K562 (cell line): ENCODE data around the gene BOLA1. TPM values are rescaled to one million over a fixed set of nuclear protein-coding genes. Genes with fewer than 3 reads are reported as not detected.
"Not testable (repeated sequence)": the region's sequence is repeated elsewhere in the genome, so short reads cannot be mapped to it uniquely, and the experiment has no call there.

Source experiments
- ATAC-seq: fragments of 200-7000 bp; cut with Tn5 transposase; 3 replicates; pipeline ENCODE4 v1.9.1; 2020; ENCODE audit warnings: moderate library complexity
- BruUV-seq: library from RNA; stranded (reverse); fragments of 400-500 nt; replicated peaks from 2 replicates; lab custom pipeline; 2021; lab: Mats Ljungman, UMichigan
- CTCF ChIA-PET: fragments of 300-600 bp; formaldehyde crosslinking; extraction: SDS; loops from one replicate; lab custom pipeline; 2021; ENCODE audit warnings: low intra/inter-chr PET ratio; lab: Yijun Ruan, JAX
- POLR2A ChIA-PET: fragments of 300-600, 350-650 bp; sonication (Branson Sonifier 250); formaldehyde crosslinking; extraction: SDS; loops from one replicate; lab custom pipeline; 2021; ENCODE audit warnings: antibody characterized with exemption, inconsistent platforms; lab: Yijun Ruan, JAX
- DNase-seq, 4 experiments: peaks; one replicate each; pipeline versions ENCODE4 v3.0.0 to v3.0.0-alpha.2; 2011 to 2018; ENCODE audit warnings: low spot score in 3 of 4, mixed read lengths in 3 of 4; ENCODE audit errors: extremely low read depth in 1 of 4
- FAIRE-seq: peaks from 2 replicates; lab custom pipeline; 2011; peaks lifted over from hg19 to GRCh38; lab: Jason Lieb, UNC
- H2AFZ ChIP-seq: 2 replicates; pipeline ENCODE4 v1.6.0; 2011; ENCODE audit warnings: low read depth, low read length, control low read depth, inconsistent platforms
- H3K27ac ChIP-seq: fragments of 200-600 bp; 3 replicates; pipeline ENCODE4 v1.8.0; 2011; ENCODE audit warnings: low read depth, mild to moderate bottlenecking, control low read depth, inconsistent platforms, low read length, moderate library complexity, mixed read lengths; ENCODE audit errors: extremely low read depth
- H3K27me3 ChIP-seq, 2 experiments: fragments of 300-600 bp in 1 of 2; 2 replicates in 1 of 2; 3 replicates in 1 of 2; pipeline versions ENCODE4 v1.6.0 to v1.8.0; 2011; ENCODE audit warnings: inconsistent platforms in 2 of 2, low read length in 2 of 2, mild to moderate bottlenecking in 1 of 2, mixed read lengths in 1 of 2, moderate library complexity in 1 of 2; ENCODE audit not compliant: control insufficient read depth in 2 of 2, insufficient read depth in 2 of 2
- H3K36me3 ChIP-seq: fragments of 300-600 bp; 3 replicates; pipeline ENCODE4 v1.8.0; 2011; ENCODE audit warnings: mild to moderate bottlenecking, low read length, inconsistent platforms; ENCODE audit not compliant: control insufficient read depth, insufficient read depth
- H3K4me1 ChIP-seq, 2 experiments: fragments of 200-600 bp in 1 of 2; replicated peaks in 1 of 2; 2 replicates in 1 of 2; 3 replicates in 1 of 2; pipeline versions ENCODE4 v1.5.1 to v1.8.0; 2011; ENCODE audit warnings: inconsistent platforms in 2 of 2, low read length in 2 of 2, mild to moderate bottlenecking in 1 of 2, mixed read lengths in 1 of 2, moderate library complexity in 1 of 2; ENCODE audit not compliant: control insufficient read depth in 2 of 2, insufficient read depth in 2 of 2
- H3K4me2 ChIP-seq: 2 replicates; pipeline ENCODE4 v1.6.1; 2011; ENCODE audit warnings: low read length, control low read depth, inconsistent platforms, mixed read lengths; ENCODE audit not compliant: insufficient read depth
- H3K4me3 ChIP-seq: fragments of 200-600 bp; sonication (generic), shearing (Covaris generic); 2 replicates; pipeline ENCODE4 v1.5.1; 2016; ENCODE audit warnings: control low read depth, inconsistent platforms
- H3K79me2 ChIP-seq: fragments of 200-600 bp; 3 replicates; pipeline ENCODE4 v1.8.0; 2011; ENCODE audit warnings: low read length, inconsistent platforms; ENCODE audit not compliant: control insufficient read depth, insufficient read depth
- H3K9ac ChIP-seq, 2 experiments: 2 replicates each; pipeline versions ENCODE4 v1.6.0 to v1.6.1; 2011; ENCODE audit warnings: low read depth in 2 of 2, low read length in 2 of 2, control low read depth in 1 of 2, inconsistent platforms in 1 of 2, mild to moderate bottlenecking in 1 of 2, mixed read lengths in 1 of 2; ENCODE audit not compliant: insufficient read depth in 1 of 2
- H3K9me1 ChIP-seq: one replicate; pipeline ENCODE4 v1.6.0; 2011; ENCODE audit warnings: inconsistent platforms, mild to moderate bottlenecking, low read length, moderate library complexity; ENCODE audit not compliant: control insufficient read depth, insufficient read depth
- H3K9me3 ChIP-seq: replicated peaks from 2 replicates; pipeline ENCODE4 v1.5.1; 2011; ENCODE audit warnings: low read depth, low read length, inconsistent platforms; ENCODE audit not compliant: control insufficient read depth, insufficient read depth
- H4K20me1 ChIP-seq: replicated peaks from 2 replicates; pipeline ENCODE4 v1.6.1; 2011; ENCODE audit warnings: low read length, inconsistent platforms, mixed read lengths; ENCODE audit not compliant: control insufficient read depth, insufficient read depth
- NUFIP1 ChIP-seq: fragments of 450-650 bp; IDR thresholded peaks from 2 replicates; pipeline ENCODE4 v1.6.1; 2018; ENCODE audit not compliant: partially characterized antibody
- POLR2A ChIP-seq: fragments of 450-650 bp; conservative IDR thresholded peaks from 2 replicates; pipeline ENCODE4 v1.6.1; 2016
- POLR2B ChIP-seq: fragments of 450-650 bp; IDR thresholded peaks from 2 replicates; pipeline ENCODE4 v1.6.1; 2018; ENCODE audit warnings: low read depth; ENCODE audit not compliant: partially characterized antibody
- TAF1 ChIP-seq: IDR thresholded peaks from 2 replicates; pipeline ENCODE4 v1.6.1; 2011; ENCODE audit warnings: mild to moderate bottlenecking, low read length, moderate library complexity; ENCODE audit not compliant: insufficient read depth, control insufficient read depth, severe bottlenecking; ENCODE audit errors: extremely low read depth
- ZC3H4 ChIP-seq: sonication (generic); formaldehyde crosslinking; IDR thresholded peaks from 2 replicates; pipeline ENCODE4 v1.9.0; 2021; ENCODE audit warnings: missing genetic modification reagents, borderline replicate concordance
- ZNF165 ChIP-seq: fragments of 250-450 bp; sonication (Bioruptor Pico); IDR thresholded peaks from 2 replicates; pipeline ENCODE4 v1.4.0; 2020; ENCODE audit warnings: borderline replicate concordance
- WGBS: fragments of 100-300 bp; shearing (Covaris generic); methylation state at CpG from one replicate; pipeline ENCODE4 v1.1.6; 2016; ENCODE audit warnings: low coverage, mixed read lengths; ENCODE audit not compliant: insufficient coverage; ENCODE audit errors: missing lambda C conversion rate; 5-methylcytosine and 5-hydroxymethylcytosine counted together
- in situ Hi-C: fragments of 300-500 bp; cut with MboI; formaldehyde crosslinking; loops from 4 replicates; pipeline ENCODE4 v1.15.0; 2018; ENCODE audit warnings: inconsistent platforms, mixed read lengths
- intact Hi-C: fragments of 100-400 bp; cut with micrococcal nuclease; formaldehyde crosslinking; loops from 2 replicates; pipeline ENCODE4 v1.14.2; 2022
- polyA plus RNA-seq, 8 experiments: library from polyadenylated mRNA; depleted of rRNA in 4 of 8; stranded (reverse) in 5 of 8; unstranded in 3 of 8; fragments of >200 nt; fragmentation: Nextera tagmentation in 2 of 8; fragmentation: Illumina TruSeq in 1 of 8; extraction: Ambion mirVana in 2 of 8; extraction: Trizol in 1 of 8; gene quantifications; 2 replicates each; pipeline versions ENCODE4 v1.2.1 to v1.2.3, GENCODE V29; 2011 to 2014; ENCODE audit warnings: inconsistent platforms in 1 of 8, missing spikeins in 1 of 8
- total RNA-seq, 7 experiments: library from RNA; depleted of rRNA in 6 of 7; stranded (reverse); fragments of >200 nt in 6 of 7; fragmentation: Illumina TruSeq in 2 of 7; extraction: Trizol in 2 of 7; gene quantifications; 2 replicates each; pipeline versions ENCODE4 v1.2.1 to v1.2.3, GENCODE V29; 2011 to 2021; ENCODE audit warnings: low replicate concordance in 1 of 7
- TF ChIP-seq, protein P1 (sequence below): sonication (generic); formaldehyde crosslinking; IDR thresholded peaks from 2 replicates; pipeline ENCODE4 v1.8.0; 2023; ENCODE audit warnings: missing genetic modification reagents, mild to moderate bottlenecking, borderline replicate concordance
- TF ChIP-seq, protein P2 (sequence below): fragments of 200-800 bp; sonication (Bioruptor generic); IDR thresholded peaks from 2 replicates; pipeline ENCODE4 v1.6.1; 2017; ENCODE audit warnings: missing genetic modification characterization, missing compliant biosample characterization

Gene BOLA1
- total and polyA plus RNA-seq, 9 of the 15 experiments (the other 6 are each of a cell fraction or from before 2014, with no cell fraction given) = 0.18 to 1.2 (median 0.40) TPM; not detected in 2

DNA sequence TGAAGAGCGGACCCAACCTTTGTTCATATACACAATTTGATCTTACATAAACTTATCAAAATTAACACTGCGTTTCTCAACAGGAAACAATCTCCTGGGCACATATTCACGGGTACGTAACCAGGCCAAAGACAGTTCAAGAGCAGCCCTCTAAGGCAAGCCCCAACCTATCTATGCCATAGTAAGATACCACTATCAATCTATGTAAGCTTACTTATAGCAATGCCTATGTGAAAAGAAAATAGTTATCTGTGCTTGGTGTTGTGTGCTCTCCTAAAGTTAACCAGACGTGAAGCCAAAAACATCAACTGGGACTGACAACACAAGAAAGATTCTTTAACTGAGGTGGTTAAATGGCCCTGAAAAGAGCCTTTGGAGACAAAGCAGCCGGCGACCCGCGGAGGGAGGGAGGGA, 49.4 kb upstream of the BOLA1 start (continued):
- TF ChIP-seq TAF1 = no peak
- peak; percentile 38; the same call in 1 of the 2 replicates for TF ChIP-seq POLR2A
- TF ChIP-seq POLR2B = no peak
- TF ChIP-seq, protein P1, sequence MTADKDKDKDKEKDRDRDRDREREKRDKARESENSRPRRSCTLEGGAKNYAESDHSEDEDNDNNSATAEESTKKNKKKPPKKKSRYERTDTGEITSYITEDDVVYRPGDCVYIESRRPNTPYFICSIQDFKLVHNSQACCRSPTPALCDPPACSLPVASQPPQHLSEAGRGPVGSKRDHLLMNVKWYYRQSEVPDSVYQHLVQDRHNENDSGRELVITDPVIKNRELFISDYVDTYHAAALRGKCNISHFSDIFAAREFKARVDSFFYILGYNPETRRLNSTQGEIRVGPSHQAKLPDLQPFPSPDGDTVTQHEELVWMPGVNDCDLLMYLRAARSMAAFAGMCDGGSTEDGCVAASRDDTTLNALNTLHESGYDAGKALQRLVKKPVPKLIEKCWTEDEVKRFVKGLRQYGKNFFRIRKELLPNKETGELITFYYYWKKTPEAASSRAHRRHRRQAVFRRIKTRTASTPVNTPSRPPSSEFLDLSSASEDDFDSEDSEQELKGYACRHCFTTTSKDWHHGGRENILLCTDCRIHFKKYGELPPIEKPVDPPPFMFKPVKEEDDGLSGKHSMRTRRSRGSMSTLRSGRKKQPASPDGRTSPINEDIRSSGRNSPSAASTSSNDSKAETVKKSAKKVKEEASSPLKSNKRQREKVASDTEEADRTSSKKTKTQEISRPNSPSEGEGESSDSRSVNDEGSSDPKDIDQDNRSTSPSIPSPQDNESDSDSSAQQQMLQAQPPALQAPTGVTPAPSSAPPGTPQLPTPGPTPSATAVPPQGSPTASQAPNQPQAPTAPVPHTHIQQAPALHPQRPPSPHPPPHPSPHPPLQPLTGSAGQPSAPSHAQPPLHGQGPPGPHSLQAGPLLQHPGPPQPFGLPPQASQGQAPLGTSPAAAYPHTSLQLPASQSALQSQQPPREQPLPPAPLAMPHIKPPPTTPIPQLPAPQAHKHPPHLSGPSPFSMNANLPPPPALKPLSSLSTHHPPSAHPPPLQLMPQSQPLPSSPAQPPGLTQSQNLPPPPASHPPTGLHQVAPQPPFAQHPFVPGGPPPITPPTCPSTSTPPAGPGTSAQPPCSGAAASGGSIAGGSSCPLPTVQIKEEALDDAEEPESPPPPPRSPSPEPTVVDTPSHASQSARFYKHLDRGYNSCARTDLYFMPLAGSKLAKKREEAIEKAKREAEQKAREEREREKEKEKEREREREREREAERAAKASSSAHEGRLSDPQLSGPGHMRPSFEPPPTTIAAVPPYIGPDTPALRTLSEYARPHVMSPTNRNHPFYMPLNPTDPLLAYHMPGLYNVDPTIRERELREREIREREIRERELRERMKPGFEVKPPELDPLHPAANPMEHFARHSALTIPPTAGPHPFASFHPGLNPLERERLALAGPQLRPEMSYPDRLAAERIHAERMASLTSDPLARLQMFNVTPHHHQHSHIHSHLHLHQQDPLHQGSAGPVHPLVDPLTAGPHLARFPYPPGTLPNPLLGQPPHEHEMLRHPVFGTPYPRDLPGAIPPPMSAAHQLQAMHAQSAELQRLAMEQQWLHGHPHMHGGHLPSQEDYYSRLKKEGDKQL (CRISPR knock-in tag) = no peak
- TF ChIP-seq ZNF165 (CRISPR knock-in tag) = no peak
- TF ChIP-seq, protein P2, sequence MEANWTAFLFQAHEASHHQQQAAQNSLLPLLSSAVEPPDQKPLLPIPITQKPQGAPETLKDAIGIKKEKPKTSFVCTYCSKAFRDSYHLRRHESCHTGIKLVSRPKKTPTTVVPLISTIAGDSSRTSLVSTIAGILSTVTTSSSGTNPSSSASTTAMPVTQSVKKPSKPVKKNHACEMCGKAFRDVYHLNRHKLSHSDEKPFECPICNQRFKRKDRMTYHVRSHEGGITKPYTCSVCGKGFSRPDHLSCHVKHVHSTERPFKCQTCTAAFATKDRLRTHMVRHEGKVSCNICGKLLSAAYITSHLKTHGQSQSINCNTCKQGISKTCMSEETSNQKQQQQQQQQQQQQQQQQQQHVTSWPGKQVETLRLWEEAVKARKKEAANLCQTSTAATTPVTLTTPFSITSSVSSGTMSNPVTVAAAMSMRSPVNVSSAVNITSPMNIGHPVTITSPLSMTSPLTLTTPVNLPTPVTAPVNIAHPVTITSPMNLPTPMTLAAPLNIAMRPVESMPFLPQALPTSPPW (CRISPR knock-in tag) = no peak
- TF ChIP-seq ZC3H4 (CRISPR knock-in tag) = peak; percentile 50; the same call in 1 of the 2 replicates
- TF ChIP-seq NUFIP1 = no peak

DNA sequence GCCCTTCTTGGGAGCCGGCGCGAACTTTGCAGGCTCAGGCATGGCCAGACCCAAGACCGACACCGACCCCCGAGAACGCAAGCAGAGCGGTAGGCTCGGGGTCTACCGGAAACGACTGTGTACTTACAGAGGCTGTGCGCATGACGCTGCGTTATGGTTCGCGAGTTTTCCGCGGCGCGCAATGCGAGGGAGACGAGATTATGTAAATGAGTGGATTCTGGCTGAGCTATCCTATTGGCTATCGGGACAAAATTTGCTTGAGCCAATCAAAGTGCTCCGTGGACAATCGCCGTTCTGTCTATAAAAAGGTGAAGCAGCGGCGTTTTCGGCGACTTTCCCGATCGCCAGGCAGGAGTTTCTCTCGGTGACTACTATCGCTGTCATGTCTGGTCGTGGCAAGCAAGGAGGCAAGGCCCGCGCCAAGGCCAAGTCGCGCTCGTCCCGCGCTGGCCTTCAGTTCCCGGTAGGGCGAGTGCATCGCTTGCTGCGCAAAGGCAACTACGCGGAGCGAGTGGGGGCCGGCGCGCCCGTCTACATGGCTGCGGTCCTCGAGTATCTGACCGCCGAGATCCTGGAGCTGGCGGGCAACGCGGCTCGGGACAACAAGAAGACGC, 48.5 kb upstream of the BOLA1 start:
- intact Hi-C loops, H3K4me2 ChIP-seq, CTCF ChIA-PET, DNase-seq, H3K4me3 ChIP-seq, H3K9me1 ChIP-seq, H3K9me3 ChIP-seq, H2AFZ ChIP-seq, in situ Hi-C loops, POLR2A ChIA-PET, H3K27ac ChIP-seq, H3K27me3 ChIP-seq, H3K9ac ChIP-seq: not testable (repeated sequence)
- H4K20me1 ChIP-seq = peaks cover 16% of the 10 kb centered on the region
- FAIRE-seq = peak; percentile 96
- H3K36me3 ChIP-seq = peaks cover 21% of the 10 kb centered on the region
- ATAC-seq = peak; percentile 69
- no CpG with 5 or more reads among the region's 62 CpGs for WGBS
- H3K4me1 ChIP-seq = peaks cover 5 to 19% of the 10 kb centered on the region in 2 experiments; a peak in 4 of 5 replicates
- TSS peak; percentile 43 for BruUV-seq
- peaks cover 43% of the 10 kb centered on the region for H3K79me2 ChIP-seq
